Measurements from ENCODE around the gene P2RX4.

DNA sequence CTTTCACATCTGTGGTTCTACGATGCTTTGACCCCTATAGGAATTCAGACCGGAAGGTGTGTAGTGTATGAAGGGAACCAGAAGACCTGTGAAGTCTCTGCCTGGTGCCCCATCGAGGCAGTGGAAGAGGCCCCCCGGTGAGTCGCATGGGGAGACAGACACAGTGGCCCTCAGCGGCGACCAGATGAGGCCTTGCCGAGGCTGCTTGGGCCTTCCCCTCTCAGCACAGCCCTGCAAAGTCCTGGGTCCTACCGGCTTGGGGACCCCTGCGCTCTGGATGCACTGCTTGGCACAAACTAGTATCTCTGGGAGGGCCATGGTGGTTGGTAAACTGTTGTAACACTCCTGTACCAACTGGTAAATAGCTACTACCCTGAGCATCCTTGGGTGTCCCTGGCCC lies 47.5 kb upstream of the P2RX4 start:
- TF ChIP-seq, protein P1, sequence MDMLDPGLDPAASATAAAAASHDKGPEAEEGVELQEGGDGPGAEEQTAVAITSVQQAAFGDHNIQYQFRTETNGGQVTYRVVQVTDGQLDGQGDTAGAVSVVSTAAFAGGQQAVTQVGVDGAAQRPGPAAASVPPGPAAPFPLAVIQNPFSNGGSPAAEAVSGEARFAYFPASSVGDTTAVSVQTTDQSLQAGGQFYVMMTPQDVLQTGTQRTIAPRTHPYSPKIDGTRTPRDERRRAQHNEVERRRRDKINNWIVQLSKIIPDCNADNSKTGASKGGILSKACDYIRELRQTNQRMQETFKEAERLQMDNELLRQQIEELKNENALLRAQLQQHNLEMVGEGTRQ (IDR thresholded peaks at IDR 0.05; ENCODE audit: low read depth, low read length) = no peak
- no peak for TF ChIP-seq MXI1 (IDR thresholded peaks at IDR 0.05; ENCODE audit: borderline replicate concordance, low read depth, low read length)
- no peak for TF ChIP-seq POLR2A (IDR thresholded peaks at IDR 0.05; ENCODE audit: low read depth, low read length)
- TF ChIP-seq, protein P2, sequence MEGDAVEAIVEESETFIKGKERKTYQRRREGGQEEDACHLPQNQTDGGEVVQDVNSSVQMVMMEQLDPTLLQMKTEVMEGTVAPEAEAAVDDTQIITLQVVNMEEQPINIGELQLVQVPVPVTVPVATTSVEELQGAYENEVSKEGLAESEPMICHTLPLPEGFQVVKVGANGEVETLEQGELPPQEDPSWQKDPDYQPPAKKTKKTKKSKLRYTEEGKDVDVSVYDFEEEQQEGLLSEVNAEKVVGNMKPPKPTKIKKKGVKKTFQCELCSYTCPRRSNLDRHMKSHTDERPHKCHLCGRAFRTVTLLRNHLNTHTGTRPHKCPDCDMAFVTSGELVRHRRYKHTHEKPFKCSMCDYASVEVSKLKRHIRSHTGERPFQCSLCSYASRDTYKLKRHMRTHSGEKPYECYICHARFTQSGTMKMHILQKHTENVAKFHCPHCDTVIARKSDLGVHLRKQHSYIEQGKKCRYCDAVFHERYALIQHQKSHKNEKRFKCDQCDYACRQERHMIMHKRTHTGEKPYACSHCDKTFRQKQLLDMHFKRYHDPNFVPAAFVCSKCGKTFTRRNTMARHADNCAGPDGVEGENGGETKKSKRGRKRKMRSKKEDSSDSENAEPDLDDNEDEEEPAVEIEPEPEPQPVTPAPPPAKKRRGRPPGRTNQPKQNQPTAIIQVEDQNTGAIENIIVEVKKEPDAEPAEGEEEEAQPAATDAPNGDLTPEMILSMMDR (conservative IDR thresholded peaks at IDR 0.05; ENCODE audit: low read depth, low read length) = no peak
- no peak for TF ChIP-seq CEBPB (IDR thresholded peaks at IDR 0.05; ENCODE audit: low read depth, low read length)
- TF ChIP-seq FOS (IDR thresholded peaks at IDR 0.05; ENCODE audit: low read depth, low read length) = no peak
- TF ChIP-seq BHLHE40 (IDR thresholded peaks at IDR 0.05; ENCODE audit: low read depth, low read length) = no peak
- no peak for TF ChIP-seq SMC3 (IDR thresholded peaks at IDR 0.05; ENCODE audit: low read depth, low read length)
